A673 (cell line): ENCODE results near the gene SYNE1. TPM values are rescaled to one million over a fixed set of nuclear protein-coding genes. Genes with fewer than 3 reads are reported as not detected.
"Not testable (repeated sequence)": the region's sequence is repeated elsewhere in the genome, so short reads cannot be mapped to it uniquely, and the experiment has no call there.

Source experiments
- BruUV-seq: library from RNA; stranded (reverse); fragments of 400-500 nt; replicated peaks from 2 replicates; lab custom pipeline; 2021; lab: Mats Ljungman, UMichigan
- CTCF ChIA-PET: fragments of 300-600 bp; sonication (Branson Sonifier 250); formaldehyde crosslinking; loops from one replicate; lab custom pipeline; 2022; ENCODE audit warnings: antibody characterized with exemption; lab: Charles Lee
- POLR2A ChIA-PET: fragments of 300-600 bp; sonication (Branson Sonifier 250); formaldehyde crosslinking; loops from one replicate; lab custom pipeline; 2022; ENCODE audit warnings: antibody characterized with exemption; ENCODE audit not compliant: low non-redundant PET; lab: Charles Lee
- DNase-seq: peaks from one replicate; pipeline ENCODE4 v3.0.0-alpha.2; 2015; ENCODE audit warnings: low spot score
- H3K27ac ChIP-seq: fragments of 200-600 bp; sonication (generic); 2 replicates; pipeline ENCODE4 v1.5.1; 2016; ENCODE audit warnings: mixed run types, low read depth, mild to moderate bottlenecking, mixed read lengths, antibody characterized with exemption, low read length; ENCODE audit not compliant: poor library complexity, severe bottlenecking
- H3K27me3 ChIP-seq: fragments of 200-600 bp; sonication (generic); replicated peaks from 2 replicates; pipeline ENCODE4 v1.6.1; 2017; ENCODE audit warnings: mixed run types, low read depth, mild to moderate bottlenecking, mixed read lengths, antibody characterized with exemption, low read length; ENCODE audit not compliant: insufficient read depth, poor library complexity
- H3K36me3 ChIP-seq: fragments of 200-600 bp; sonication (generic); 2 replicates; pipeline ENCODE4 v1.6.1; 2016; ENCODE audit warnings: mixed run types, mild to moderate bottlenecking, mixed read lengths, antibody characterized with exemption, low read length; ENCODE audit not compliant: insufficient read depth, poor library complexity, severe bottlenecking
- H3K4me1 ChIP-seq: fragments of 200-600 bp; sonication (generic); 2 replicates; pipeline ENCODE4 v1.6.1; 2017; ENCODE audit warnings: mixed run types, mild to moderate bottlenecking, mixed read lengths, antibody characterized with exemption, low read length; ENCODE audit not compliant: insufficient read depth, poor library complexity, severe bottlenecking
- H3K4me3 ChIP-seq: fragments of 200-600 bp; sonication (generic); 2 replicates; pipeline ENCODE4 v1.5.1; 2016; ENCODE audit warnings: low read depth, mixed run types, mild to moderate bottlenecking, mixed read lengths, low read length; ENCODE audit not compliant: poor library complexity, severe bottlenecking
- H3K9me3 ChIP-seq: fragments of 200-600 bp; sonication (generic); 2 replicates; pipeline ENCODE4 v1.6.1; 2016; ENCODE audit warnings: mixed run types, low read depth, mild to moderate bottlenecking, mixed read lengths, antibody characterized with exemption, low read length; ENCODE audit not compliant: poor library complexity, severe bottlenecking
- CTCF ChIP-seq: fragments of 300-800, 200-600 bp; sonication (generic); conservative IDR thresholded peaks from 2 replicates; pipeline ENCODE4 v1.5.1; 2017; ENCODE audit warnings: low read depth, mild to moderate bottlenecking, antibody characterized with exemption, low read length, moderate library complexity, mixed read lengths
- EZH2 ChIP-seq: fragments of 200-600 bp; sonication (generic); IDR thresholded peaks from 2 replicates; pipeline ENCODE4 v1.6.1; 2017; ENCODE audit warnings: borderline replicate concordance, low read depth, mild to moderate bottlenecking, mixed read lengths, antibody characterized with exemption, low read length; ENCODE audit not compliant: poor library complexity, severe bottlenecking
- intact Hi-C: fragments of 100-400 bp; cut with micrococcal nuclease; formaldehyde crosslinking; loops from one replicate; pipeline ENCODE4 v1.10.0; 2022; ENCODE audit not compliant: unreplicated experiment
- total RNA-seq: library from RNA; stranded (reverse); gene quantifications from 2 replicates; pipeline ENCODE4 v1.2.3, GENCODE V29; 2021

The SYNE1 gene
- total RNA-seq, 1 experiment from 2014 or later: 12.1 TPM

DNA sequence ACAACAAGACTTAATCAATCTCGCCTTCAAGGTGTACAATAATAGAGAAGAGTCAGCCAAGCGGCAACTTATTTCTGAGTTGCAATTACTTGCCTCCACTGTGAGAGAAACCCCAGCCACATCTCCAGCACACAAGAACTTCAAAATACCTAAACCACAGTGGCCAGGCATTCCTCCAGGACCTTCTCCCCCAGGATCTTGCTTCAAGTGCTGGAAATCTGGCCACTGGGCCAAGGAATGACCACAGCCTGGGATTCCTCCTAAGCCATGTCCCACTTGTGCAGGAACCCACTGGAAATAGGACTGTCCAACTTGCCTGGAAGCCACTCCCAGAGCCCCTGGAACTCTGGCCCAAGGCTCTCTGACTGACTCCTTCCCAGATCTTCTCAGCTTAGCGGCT lies 144.9 kb downstream of the SYNE1 start:
- CTCF ChIA-PET, H3K27me3 ChIP-seq, DNase-seq, intact Hi-C loops, H3K4me3 ChIP-seq, H3K4me1 ChIP-seq, H3K36me3 ChIP-seq, BruUV-seq, H3K27ac ChIP-seq, H3K9me3 ChIP-seq, POLR2A ChIA-PET: not testable (repeated sequence)

DNA sequence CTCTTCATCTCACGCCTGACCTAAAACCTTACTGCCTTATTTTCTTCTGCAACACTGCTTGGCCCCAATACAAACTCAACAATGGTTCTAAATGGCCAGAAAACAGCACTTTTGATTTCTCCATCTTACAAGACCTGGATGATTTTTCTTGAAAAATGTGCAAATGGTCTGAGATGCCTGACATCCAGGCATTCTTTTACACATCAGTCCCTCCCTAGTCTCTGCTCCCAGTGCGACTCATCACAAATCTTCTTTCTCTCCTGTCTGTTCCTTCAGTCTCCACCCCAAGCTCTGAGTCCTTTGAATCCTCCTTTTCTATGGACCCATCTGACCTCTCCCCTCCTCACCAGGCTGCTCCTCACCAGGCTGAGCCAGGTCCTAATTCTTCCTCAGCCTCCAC lies 145.7 kb downstream of the SYNE1 start:
- CTCF ChIA-PET, POLR2A ChIA-PET, H3K27ac ChIP-seq: not testable (repeated sequence)

DNA sequence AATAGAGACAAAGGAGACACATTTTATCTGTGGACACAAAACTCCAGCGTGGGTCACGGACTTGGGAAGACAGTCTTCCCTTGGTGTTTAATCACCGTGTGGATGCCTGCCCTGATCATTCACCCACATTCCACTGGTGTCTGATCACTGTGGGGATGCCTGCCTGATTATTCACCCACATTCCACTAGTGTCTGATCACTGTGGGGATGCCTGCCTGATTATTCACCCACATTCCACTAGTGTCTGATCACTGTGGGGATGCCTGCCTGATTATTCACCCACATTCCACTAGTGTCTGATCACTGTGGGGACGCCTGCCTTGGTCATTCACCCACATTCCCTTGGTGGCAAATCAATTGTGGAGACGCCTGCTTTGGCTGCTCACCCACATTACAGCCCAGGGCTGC lies 146.2 kb downstream of the SYNE1 start:
- CTCF ChIA-PET, H3K27ac ChIP-seq, H3K4me1 ChIP-seq, DNase-seq, POLR2A ChIA-PET, intact Hi-C loops, H3K27me3 ChIP-seq, H3K36me3 ChIP-seq, H3K4me3 ChIP-seq, BruUV-seq, H3K9me3 ChIP-seq: not testable (repeated sequence)

More for the DNA sequence above, 145.7 kb downstream of the SYNE1 start:
- intact Hi-C loops, H3K4me3 ChIP-seq, H3K9me3 ChIP-seq, BruUV-seq, H3K36me3 ChIP-seq, H3K4me1 ChIP-seq, H3K27me3 ChIP-seq, DNase-seq: not testable (repeated sequence)

GRCh38 chr6:152484806-152485205 lies 152.4 kb downstream of the SYNE1 start:
- CTCF ChIA-PET: no interaction called here
- no peaks in the 10 kb centered on the region for H3K9me3 ChIP-seq
- intact Hi-C loops: loop anchor here (2.0 to 5.0 kb wide), 2 partner anchors 186 to 462 kb away; no protein-coding TSS in a partner anchor
- H3K27me3 ChIP-seq: no peaks in the 10 kb centered on the region
- no peak overlapping the region for H3K4me3 ChIP-seq
- DNase-seq: no peak
- TF ChIP-seq CTCF (no peak), EZH2 (no peak)
- H3K27ac ChIP-seq: no peak overlapping the region
- POLR2A ChIA-PET: no interaction called here
- BruUV-seq: no TSS peak
- no peaks in the 10 kb centered on the region for H3K4me1 ChIP-seq
- H3K36me3 ChIP-seq: no peaks in the 10 kb centered on the region

DNA sequence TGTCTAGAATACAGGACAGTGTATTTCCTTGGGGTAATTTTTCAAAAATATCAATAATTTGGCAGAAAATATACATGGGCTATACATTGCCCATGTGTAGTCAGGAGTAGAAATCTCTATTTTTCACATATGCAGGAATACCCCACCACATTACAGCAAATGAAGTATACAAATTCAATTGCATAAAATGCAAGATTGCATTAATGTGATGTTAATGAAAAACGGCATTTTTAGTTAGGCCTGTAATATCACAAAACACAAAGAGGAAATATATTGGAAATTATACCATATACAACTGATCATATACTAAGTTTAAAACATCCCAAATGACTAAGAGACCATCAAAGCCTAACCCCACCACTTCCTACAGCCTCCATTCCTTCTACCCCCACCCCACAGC lies 154.9 kb downstream of the SYNE1 start:
- intact Hi-C loops: no loop called here
- POLR2A ChIA-PET: no interaction called here

More for the DNA sequence above, 154.9 kb downstream of the SYNE1 start:
- H3K4me1 ChIP-seq: no peaks in the 10 kb centered on the region
- no peak for TF ChIP-seq CTCF
- no peak for TF ChIP-seq EZH2
- H3K9me3 ChIP-seq: no peaks in the 10 kb centered on the region
- CTCF ChIA-PET: no interaction called here
- H3K27me3 ChIP-seq: no peaks in the 10 kb centered on the region
- no TSS peak for BruUV-seq
- DNase-seq: no peak
- H3K4me3 ChIP-seq: no peak overlapping the region
- no peaks in the 10 kb centered on the region for H3K36me3 ChIP-seq
- no peak overlapping the region for H3K27ac ChIP-seq
